Smooth muscle cell (in vitro differentiated cells): ENCODE measurements around the gene PEAR1. TPM values are rescaled to one million over a fixed set of nuclear protein-coding genes. Genes with fewer than 3 reads are reported as not detected.

Experiments
- DNase-seq: peaks from one replicate; lab custom pipeline; 2025; ENCODE audit not compliant: unreplicated experiment; lab: John Stamatoyannopoulos, UW
- H2AFZ ChIP-seq: fragments of 200-600 bp; sonication (generic); 2 replicates; pipeline ENCODE4 v1.6.0; 2016; ENCODE audit warnings: antibody characterized with exemption, low read depth, mild to moderate bottlenecking
- H3F3A ChIP-seq: fragments of 200-600 bp; sonication (generic); 2 replicates; pipeline ENCODE4 v1.6.0; 2017; ENCODE audit warnings: antibody characterized with exemption, low read depth
- H3K27ac ChIP-seq: fragments of 200-600 bp; sonication (generic); 2 replicates; pipeline ENCODE4 v1.5.1; 2016; ENCODE audit warnings: low read depth, mild to moderate bottlenecking
- H3K27me3 ChIP-seq: fragments of 200-600 bp; sonication (generic); 2 replicates; pipeline ENCODE4 v1.6.1; 2016; ENCODE audit warnings: low read depth, mild to moderate bottlenecking
- H3K36me3 ChIP-seq: fragments of 200-600 bp; sonication (generic); 2 replicates; pipeline ENCODE4 v1.5.1; 2016; ENCODE audit warnings: low read depth
- H3K4me1 ChIP-seq: fragments of 200-600 bp; sonication (generic); 2 replicates; pipeline ENCODE4 v1.5.1; 2016; ENCODE audit warnings: low read depth
- H3K4me2 ChIP-seq: fragments of 200-600 bp; sonication (generic); 2 replicates; pipeline ENCODE4 v1.6.0; 2016; ENCODE audit warnings: mild to moderate bottlenecking
- H3K4me3 ChIP-seq: fragments of 200-600 bp; sonication (generic); 2 replicates; pipeline ENCODE4 v1.5.1; 2016; ENCODE audit warnings: mild to moderate bottlenecking
- H3K79me2 ChIP-seq: fragments of 200-600 bp; sonication (generic); 2 replicates; pipeline ENCODE4 v1.6.0; 2016; ENCODE audit warnings: low read depth, mild to moderate bottlenecking
- H3K9ac ChIP-seq: fragments of 200-600 bp; sonication (generic); 2 replicates; pipeline ENCODE4 v1.6.0; 2016; ENCODE audit warnings: low read depth
- H3K9me3 ChIP-seq: fragments of 200-600 bp; sonication (generic); replicated peaks from 2 replicates; pipeline ENCODE4 v1.5.1; 2016; ENCODE audit warnings: low read depth
- H4K20me1 ChIP-seq: fragments of 200-600 bp; sonication (generic); 2 replicates; pipeline ENCODE4 v1.6.0; 2016; ENCODE audit warnings: low read depth
- CTCF ChIP-seq: fragments of 200-600 bp; sonication (generic); IDR thresholded peaks from 2 replicates; pipeline ENCODE4 v1.5.1; 2017; ENCODE audit warnings: borderline replicate concordance, mild to moderate bottlenecking, antibody characterized with exemption; ENCODE audit not compliant: insufficient read depth, poor library complexity, severe bottlenecking
- WGBS: methylation state at CpG from one replicate; pipeline ENCODE4 v1.1.7; 2016; ENCODE audit warnings: low lambda C conversion rate; 5-methylcytosine and 5-hydroxymethylcytosine counted together
- microRNA counts: library from miRNA; unstranded; fragments of <30 nt; microRNA quantifications from one replicate; lab custom pipeline; 2016
- microRNA-seq: library from miRNA; unstranded; fragments of <30 nt; microRNA quantifications from one replicate; pipeline ENCODE4, GENCODE V29; 2016; ENCODE audit warnings: borderline number of aligned reads
- polyA plus RNA-seq: library from polyadenylated mRNA; unstranded; fragments of >200 nt; fragmentation: Nextera tagmentation; extraction: Ambion mirVana; gene quantifications from 2 replicates; pipeline ENCODE4 v1.2.1, GENCODE V29; 2016
- small RNA-seq: library from RNA; depleted of rRNA; stranded (forward); fragments of <200 nt; gene quantifications from one replicate; pipeline ENCODE3, GENCODE V24; 2014
- total RNA-seq: library from RNA; depleted of rRNA; stranded (reverse); fragments of >200 nt; gene quantifications from 2 replicates; pipeline ENCODE4 v1.2.3, GENCODE V29; 2014

The PEAR1 gene
- total and polyA plus RNA-seq, 2 experiments from 2014 or later = 2.3 to 3.7 TPM

DNA sequence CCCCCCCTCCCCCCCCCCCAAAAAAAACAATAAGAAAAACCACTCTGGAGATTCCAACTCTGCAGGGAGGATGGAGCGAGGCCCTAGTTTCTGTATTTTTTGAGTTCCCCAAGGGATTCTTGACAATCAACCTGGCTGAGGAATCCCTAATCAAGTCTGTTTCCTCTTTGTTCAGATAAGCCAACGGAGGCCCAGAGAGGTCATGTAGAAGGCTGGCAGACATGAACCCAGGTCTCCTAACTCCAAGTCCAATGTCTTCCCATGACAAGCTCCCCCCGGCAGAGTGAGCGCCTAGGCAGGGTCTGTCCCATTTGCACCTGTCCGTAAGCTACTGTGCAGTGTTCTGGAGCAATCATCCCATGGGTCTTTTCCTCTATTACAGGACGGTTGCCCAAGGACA, 66.4 kb downstream of the PEAR1 start:
- no peaks in the 10 kb centered on the region for H3K4me1 ChIP-seq
- H3F3A ChIP-seq = no peaks in the 10 kb centered on the region
- H3K27ac ChIP-seq = no peak overlapping the region
- H4K20me1 ChIP-seq = no peaks in the 10 kb centered on the region
- no peak overlapping the region for H3K4me3 ChIP-seq
- H3K4me2 ChIP-seq = no peak overlapping the region
- no peak for DNase-seq
- H2AFZ ChIP-seq = no peak overlapping the region
- no peak for TF ChIP-seq CTCF
- H3K36me3 ChIP-seq = peaks cover 17% of the 10 kb centered on the region
- H3K9ac ChIP-seq = no peak overlapping the region
- no peaks in the 10 kb centered on the region for H3K79me2 ChIP-seq
- H3K27me3 ChIP-seq = no peaks in the 10 kb centered on the region
- H3K9me3 ChIP-seq = no peaks in the 10 kb centered on the region
- whole genome bisulfite sequencing = 93% methylated on average over 6 of the region's 6 CpGs

- Histone ChIP-seq H3K27ac (no peak overlapping the region), H3K9ac (no peak overlapping the region), H3K4me1 (no peaks in the 10 kb centered on the region), H3K36me3 (peaks cover 26% of the 10 kb centered on the region), H3K4me2 (no peak overlapping the region), H2AFZ (no peak overlapping the region), H3K4me3 (no peak overlapping the region), H3K79me2 (no peaks in the 10 kb centered on the region), H3K9me3 (no peaks in the 10 kb centered on the region), H4K20me1 (no peaks in the 10 kb centered on the region), H3F3A (no peaks in the 10 kb centered on the region), H3K27me3 (no peaks in the 10 kb centered on the region)
- DNase-seq = no peak
- TF ChIP-seq CTCF = no peak
- WGBS = 84% methylated on average over 4 of the region's 4 CpGs
Measured at GRCh38 chr1:156961709-156962108, 68.2 kb downstream of the PEAR1 start.

GRCh38 chr1:156963621-156964020, 70.1 kb downstream of the PEAR1 start:
- TF ChIP-seq CTCF = no peak
- no peak for DNase-seq
- 84% methylated on average over 3 of the region's 3 CpGs for WGBS
- Histone ChIP-seq H2AFZ (no peak overlapping the region), H4K20me1 (no peaks in the 10 kb centered on the region), H3K4me3 (no peak overlapping the region), H3K9ac (no peak overlapping the region), H3F3A (no peaks in the 10 kb centered on the region), H3K4me2 (no peak overlapping the region), H3K4me1 (no peaks in the 10 kb centered on the region), H3K36me3 (peaks cover 26% of the 10 kb centered on the region), H3K79me2 (no peaks in the 10 kb centered on the region), H3K27ac (no peak overlapping the region), H3K27me3 (no peaks in the 10 kb centered on the region), H3K9me3 (no peaks in the 10 kb centered on the region)

DNA sequence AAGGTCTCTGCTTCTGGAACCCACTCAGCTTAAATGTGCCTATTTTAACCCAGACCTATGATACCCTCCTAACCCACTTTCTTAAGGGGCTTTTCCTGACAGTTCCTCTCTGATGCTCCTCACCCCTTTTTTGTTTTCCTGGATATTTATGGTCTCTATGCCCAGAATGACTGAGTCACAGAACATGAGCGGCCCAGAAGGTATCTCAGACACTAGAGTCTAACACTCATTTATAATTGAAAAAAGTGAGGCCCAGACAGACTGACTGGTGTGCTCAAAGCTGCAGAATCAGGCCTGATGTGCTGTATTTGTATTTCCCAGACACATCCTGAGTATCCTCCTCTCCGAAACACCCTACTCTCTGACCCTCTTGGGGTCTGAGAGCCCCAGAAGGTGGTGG, 70.9 kb downstream of the PEAR1 start:
- peaks cover 26% of the 10 kb centered on the region for H3K36me3 ChIP-seq
- no peaks in the 10 kb centered on the region for H3F3A ChIP-seq
- H3K9me3 ChIP-seq = no peaks in the 10 kb centered on the region
- H3K9ac ChIP-seq = no peak overlapping the region
- 97% methylated on average over 2 of the region's 2 CpGs for WGBS
- H3K27ac ChIP-seq = no peak overlapping the region
- no peak overlapping the region for H3K4me3 ChIP-seq
- no peak overlapping the region for H2AFZ ChIP-seq
- H3K4me2 ChIP-seq = no peak overlapping the region
- no peak for TF ChIP-seq CTCF
- no peaks in the 10 kb centered on the region for H4K20me1 ChIP-seq
- no peak for DNase-seq
- H3K79me2 ChIP-seq = no peaks in the 10 kb centered on the region
- no peaks in the 10 kb centered on the region for H3K4me1 ChIP-seq
- no peaks in the 10 kb centered on the region for H3K27me3 ChIP-seq

MicroRNAs encoded within 50 kb of the gene (microRNA counts, 767-probe panel; counts per million panel counts)
- microRNA hsa-miR-765 (lab: Ali Mortazavi, UCI) = 183 counts per million

Small RNA genes lying within 50 kb of the gene (microRNA-seq; reads per million reads assigned to microRNA genes)
- 3.5 reads per million for gene MIR765

Small RNA genes lying within 50 kb of the gene (small RNA-seq; reads per million reads assigned to genes)
- not detected for gene MIR765

Other genes starting within 250 kb of the PEAR1 start
- gene NES, start 216.3 kb upstream of the PEAR1 start, total RNA-seq = 27.1 and 28.5 TPM in 2 replicates
- gene NES, start 216.3 kb upstream of the PEAR1 start, polyA plus RNA-seq = 11.3 and 23.3 TPM in 2 replicates
- gene CRABP2, start 188.1 kb upstream of the PEAR1 start, total RNA-seq = 69.4 and 86.6 TPM in 2 replicates
- gene CRABP2, start 188.1 kb upstream of the PEAR1 start, polyA plus RNA-seq = 145 and 277 TPM in 2 replicates
- gene METTL25B, start 165.2 kb upstream of the PEAR1 start, total RNA-seq = 5.4 and 11.0 TPM in 2 replicates
- gene METTL25B, start 165.2 kb upstream of the PEAR1 start, polyA plus RNA-seq = 17.5 and 21.7 TPM in 2 replicates
- 13.8 and 20.3 TPM in 2 replicates for gene ISG20L2, start 165.0 kb upstream of the PEAR1 start, total RNA-seq
- gene ISG20L2, start 165.0 kb upstream of the PEAR1 start, polyA plus RNA-seq = 17.4 and 19.2 TPM in 2 replicates
- gene MRPL24, start 152.6 kb upstream of the PEAR1 start, total RNA-seq = 16.5 and 29.3 TPM in 2 replicates
- 68.6 and 79.6 TPM in 2 replicates for gene MRPL24, start 152.6 kb upstream of the PEAR1 start, polyA plus RNA-seq
- gene HDGF, start 142.0 kb upstream of the PEAR1 start, total RNA-seq = 88.4 and 97.2 TPM in 2 replicates
- gene HDGF, start 142.0 kb upstream of the PEAR1 start, polyA plus RNA-seq = 109 and 134 TPM in 2 replicates
- gene PRCC, start 126.2 kb upstream of the PEAR1 start, total RNA-seq = 31.0 and 37.7 TPM in 2 replicates
- gene PRCC, start 126.2 kb upstream of the PEAR1 start, polyA plus RNA-seq = 68.1 and 68.7 TPM in 2 replicates
- gene SH2D2A, start 76.9 kb upstream of the PEAR1 start, total RNA-seq = 10.2 and 14.4 TPM in 2 replicates
- gene SH2D2A, start 76.9 kb upstream of the PEAR1 start, polyA plus RNA-seq = 36.9 and 38.2 TPM in 2 replicates
- 0.09 and 0.36 TPM in 2 replicates for gene INSRR, start 34.6 kb upstream of the PEAR1 start, total RNA-seq
- gene INSRR, start 34.6 kb upstream of the PEAR1 start, polyA plus RNA-seq = 0.45 and 0.67 TPM in 2 replicates
- gene NTRK1, start 32.9 kb upstream of the PEAR1 start, total RNA-seq = 0.85 and 1.2 TPM in 2 replicates
- 3.6 and 5.3 TPM in 2 replicates for gene NTRK1, start 32.9 kb upstream of the PEAR1 start, polyA plus RNA-seq
- not detected in 2 replicates for gene LRRC71, start 26.9 kb downstream of the PEAR1 start, total RNA-seq
- 0.33 TPM in 1 of 2 replicates, not detected in the other for gene LRRC71, start 26.9 kb downstream of the PEAR1 start, polyA plus RNA-seq
- 15.1 and 22.4 TPM in 2 replicates for gene ARHGEF11, start 152.0 kb downstream of the PEAR1 start, total RNA-seq
- gene ARHGEF11, start 152.0 kb downstream of the PEAR1 start, polyA plus RNA-seq = 18.1 and 20.1 TPM in 2 replicates
- 0.31 TPM in 1 of 2 replicates, not detected in the other for gene ETV3L, start 206.1 kb downstream of the PEAR1 start, total RNA-seq
- gene ETV3L, start 206.1 kb downstream of the PEAR1 start, polyA plus RNA-seq = 0.15 TPM in 1 of 2 replicates, not detected in the other
- 33.2 and 46.7 TPM in 2 replicates for gene ETV3, start 244.7 kb downstream of the PEAR1 start, total RNA-seq
- gene ETV3, start 244.7 kb downstream of the PEAR1 start, polyA plus RNA-seq = 11.4 and 15.4 TPM in 2 replicates